ENCODE data around the gene TMOD2.
A peak's percentile ranks its signal among the peaks of the same experiment; 100 is the strongest.

Gene TMOD2

GRCh38 chr15:51756482-51756881 lies 5.1 kb downstream of the TMOD2 start:
- TF ChIP-seq, protein P1, sequence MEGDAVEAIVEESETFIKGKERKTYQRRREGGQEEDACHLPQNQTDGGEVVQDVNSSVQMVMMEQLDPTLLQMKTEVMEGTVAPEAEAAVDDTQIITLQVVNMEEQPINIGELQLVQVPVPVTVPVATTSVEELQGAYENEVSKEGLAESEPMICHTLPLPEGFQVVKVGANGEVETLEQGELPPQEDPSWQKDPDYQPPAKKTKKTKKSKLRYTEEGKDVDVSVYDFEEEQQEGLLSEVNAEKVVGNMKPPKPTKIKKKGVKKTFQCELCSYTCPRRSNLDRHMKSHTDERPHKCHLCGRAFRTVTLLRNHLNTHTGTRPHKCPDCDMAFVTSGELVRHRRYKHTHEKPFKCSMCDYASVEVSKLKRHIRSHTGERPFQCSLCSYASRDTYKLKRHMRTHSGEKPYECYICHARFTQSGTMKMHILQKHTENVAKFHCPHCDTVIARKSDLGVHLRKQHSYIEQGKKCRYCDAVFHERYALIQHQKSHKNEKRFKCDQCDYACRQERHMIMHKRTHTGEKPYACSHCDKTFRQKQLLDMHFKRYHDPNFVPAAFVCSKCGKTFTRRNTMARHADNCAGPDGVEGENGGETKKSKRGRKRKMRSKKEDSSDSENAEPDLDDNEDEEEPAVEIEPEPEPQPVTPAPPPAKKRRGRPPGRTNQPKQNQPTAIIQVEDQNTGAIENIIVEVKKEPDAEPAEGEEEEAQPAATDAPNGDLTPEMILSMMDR (IDR thresholded peaks at IDR 0.05; ENCODE audit: insufficient read depth, low read depth, low read length, missing control alignments): no peak
- no peak for DNase-seq (ENCODE audit: low read depth)
- no peak overlapping the region for H3K4me3 ChIP-seq (ENCODE audit: low read depth, low read length)

- no peak for DNase-seq (ENCODE audit: low read depth)
- no peak overlapping the region for H3K4me3 ChIP-seq (ENCODE audit: low read depth, low read length)
- TF ChIP-seq, protein P1 (IDR thresholded peaks at IDR 0.05; ENCODE audit: insufficient read depth, low read depth, low read length, missing control alignments): no peak
Observed at GRCh38 chr15:51757450-51757849, 6.1 kb downstream of the TMOD2 start.

- no peak for DNase-seq (ENCODE audit: low read depth)
- H3K4me3 ChIP-seq (ENCODE audit: low read depth, low read length): no peak overlapping the region
- TF ChIP-seq, protein P1 (IDR thresholded peaks at IDR 0.05; ENCODE audit: insufficient read depth, low read depth, low read length, missing control alignments): no peak
Observed at GRCh38 chr15:51758645-51759044, 7.2 kb downstream of the TMOD2 start.

- peak; percentile 33 for DNase-seq (ENCODE audit: low read depth)
- TF ChIP-seq, protein P1 (IDR thresholded peaks at IDR 0.05; ENCODE audit: insufficient read depth, low read depth, low read length, missing control alignments): peak; percentile 50
- H3K4me3 ChIP-seq (ENCODE audit: low read depth, low read length): no peak overlapping the region
Observed at GRCh38 chr15:51759557-51760070, 8.2 kb downstream of the TMOD2 start.

DNA sequence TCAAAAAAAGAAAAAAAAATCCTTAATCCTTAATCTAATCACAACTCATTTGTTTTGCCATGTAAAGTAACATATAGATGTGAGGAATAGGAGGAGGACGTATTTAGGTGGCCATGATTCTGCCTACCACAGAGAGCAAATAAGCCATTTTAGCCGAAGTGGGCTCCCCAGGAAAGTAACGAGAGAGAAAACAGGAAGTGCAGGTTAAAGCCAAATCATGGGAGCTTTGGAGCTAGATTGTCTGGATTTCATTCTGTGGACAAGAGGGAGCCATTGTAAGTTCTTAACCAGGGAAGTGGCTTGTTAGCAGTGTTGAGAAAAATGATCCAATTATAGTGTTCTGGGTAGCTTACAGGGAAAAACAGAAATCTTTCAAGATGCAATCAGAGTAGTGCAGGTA lies 9.4 kb downstream of the TMOD2 start:
- DNase-seq (ENCODE audit: low read depth): no peak
- TF ChIP-seq, protein P1 (IDR thresholded peaks at IDR 0.05; ENCODE audit: insufficient read depth, low read depth, low read length, missing control alignments): no peak
- H3K4me3 ChIP-seq (ENCODE audit: low read depth, low read length): no peak overlapping the region

DNA sequence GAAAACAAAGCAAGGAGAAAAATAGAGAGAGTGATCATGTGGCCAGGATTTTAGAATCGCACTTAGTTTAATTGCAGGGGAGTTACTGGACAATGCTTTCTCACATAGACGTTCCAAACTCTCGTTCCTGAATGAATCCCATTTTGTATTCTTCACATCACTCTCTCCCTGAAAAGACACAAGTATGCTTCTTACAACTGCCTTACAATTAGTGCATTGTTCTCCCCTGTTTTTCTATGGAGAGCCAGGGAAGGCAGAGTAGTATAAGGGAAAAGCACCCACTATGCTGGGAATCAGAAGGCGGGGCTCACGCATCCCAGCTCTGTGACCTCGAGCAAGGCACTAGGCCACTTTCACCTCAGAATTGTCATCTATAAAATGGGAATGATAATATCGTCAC lies 14.4 kb downstream of the TMOD2 start:
- DNase-seq (ENCODE audit: low read depth): no peak
- no peak overlapping the region for H3K4me3 ChIP-seq (ENCODE audit: low read depth, low read length)
- TF ChIP-seq, protein P1 (IDR thresholded peaks at IDR 0.05; ENCODE audit: insufficient read depth, low read depth, low read length, missing control alignments): no peak

- H3K4me3 ChIP-seq (ENCODE audit: low read depth, low read length): no peak overlapping the region
- no peak for DNase-seq (ENCODE audit: low read depth)
- TF ChIP-seq, protein P1 (IDR thresholded peaks at IDR 0.05; ENCODE audit: insufficient read depth, low read depth, low read length, missing control alignments): no peak
Observed at GRCh38 chr15:51766341-51766740, 14.9 kb downstream of the TMOD2 start.

Measured in GM12865 (cell line).